HepG2 (cell line): ENCODE measurements around the gene HDLBP. TPM values are rescaled to one million over a fixed set of nuclear protein-coding genes. Genes with fewer than 3 reads are reported as not detected.

Experiments used
- CEBPZ ChIP-seq: IDR thresholded peaks from 2 replicates; pipeline ENCODE4 v1.6.1; 2012; ENCODE audit warnings: low read length, improper control_type of control experiment
- MED13 ChIP-seq: sonication (generic); formaldehyde crosslinking; IDR thresholded peaks from 2 replicates; pipeline ENCODE4 v1.5.0; 2020; ENCODE audit warnings: missing genetic modification reagents
- MED8 ChIP-seq: sonication (generic); formaldehyde crosslinking; IDR thresholded peaks from 2 replicates; pipeline ENCODE4 v1.8.1; 2023; ENCODE audit warnings: mild to moderate bottlenecking, missing genetic modification reagents; ENCODE audit not compliant: insufficient replicate concordance
- NAIF1 ChIP-seq: sonication (generic); formaldehyde crosslinking; IDR thresholded peaks from 2 replicates; pipeline ENCODE4 v1.5.0; 2020; ENCODE audit warnings: mild to moderate bottlenecking, missing genetic modification reagents, borderline replicate concordance
- PHF5A ChIP-seq: IDR thresholded peaks from one replicate; pipeline ENCODE4 v1.6.1; 2018; ENCODE audit warnings: low read depth, missing genetic modification reagents; ENCODE audit not compliant: unreplicated experiment
- STAG1 ChIP-seq: sonication (generic); formaldehyde crosslinking; IDR thresholded peaks from 2 replicates; pipeline ENCODE4 v1.4.0; 2020; ENCODE audit warnings: missing genetic modification reagents
- UBTF ChIP-seq: sonication (generic); formaldehyde crosslinking; IDR thresholded peaks from 2 replicates; pipeline ENCODE4 v1.4.0; 2020; ENCODE audit warnings: mild to moderate bottlenecking, missing genetic modification reagents
- ZFP36L2 ChIP-seq: sonication (generic); formaldehyde crosslinking; IDR thresholded peaks from 2 replicates; pipeline ENCODE4 v1.4.0; 2020; ENCODE audit warnings: missing genetic modification reagents
- ZNF816 ChIP-seq: sonication (generic); formaldehyde crosslinking; IDR thresholded peaks from 2 replicates; pipeline ENCODE4 v1.8.0; 2022; ENCODE audit warnings: missing genetic modification reagents, mild to moderate bottlenecking, borderline replicate concordance
- ZNF878 ChIP-seq: sonication (generic); formaldehyde crosslinking; IDR thresholded peaks from 2 replicates; pipeline ENCODE4 v1.8.1; 2023; ENCODE audit warnings: mild to moderate bottlenecking, missing genetic modification reagents, moderate library complexity
- polyA plus RNA-seq, 8 experiments: library from polyadenylated mRNA; depleted of rRNA in 3 of 8; stranded (reverse) in 7 of 8; unstranded in 1 of 8; fragments of >200 nt; fragmentation: Illumina TruSeq in 4 of 8; extraction: Trizol in 4 of 8; gene quantifications; 2 replicates each; pipeline versions ENCODE4 v1.2.1 to v1.2.3, GENCODE V29; 2011 to 2016; ENCODE audit warnings: low read depth in 4 of 8, missing spikeins in 1 of 8, mixed read lengths in 1 of 8; ENCODE audit not compliant: insufficient read depth in 1 of 8
- total RNA-seq, 5 experiments: library from RNA; depleted of rRNA; stranded (reverse); fragments of >200 nt; fragmentation: Illumina TruSeq; extraction: Trizol; gene quantifications; 2 replicates each; pipeline ENCODE4 v1.2.3, GENCODE V29; 2016; ENCODE audit warnings: low read depth in 1 of 5
- TF ChIP-seq, protein P1 (sequence below): sonication (generic); formaldehyde crosslinking; IDR thresholded peaks from 2 replicates; pipeline ENCODE4 v1.5.0; 2020; ENCODE audit warnings: missing genetic modification reagents
- TF ChIP-seq, protein P2 (sequence below): sonication (generic); formaldehyde crosslinking; IDR thresholded peaks from 2 replicates; pipeline ENCODE4 v1.8.0; 2022; ENCODE audit warnings: mild to moderate bottlenecking, missing genetic modification reagents, moderate library complexity
- TF ChIP-seq, protein P3 (sequence below): sonication (generic); formaldehyde crosslinking; IDR thresholded peaks from 2 replicates; pipeline ENCODE4 v1.4.0; 2020; ENCODE audit warnings: missing genetic modification reagents
- TF ChIP-seq, protein P4 (sequence below): sonication (generic); formaldehyde crosslinking; IDR thresholded peaks from 2 replicates; pipeline ENCODE4; 2020; ENCODE audit warnings: missing genetic modification reagents, mild to moderate bottlenecking, borderline replicate concordance

The HDLBP gene
- total and polyA plus RNA-seq, 2 of the 13 experiments (the other 11 are each of a cell fraction or from before 2014, with no cell fraction given), result 464 to 707 TPM

DNA sequence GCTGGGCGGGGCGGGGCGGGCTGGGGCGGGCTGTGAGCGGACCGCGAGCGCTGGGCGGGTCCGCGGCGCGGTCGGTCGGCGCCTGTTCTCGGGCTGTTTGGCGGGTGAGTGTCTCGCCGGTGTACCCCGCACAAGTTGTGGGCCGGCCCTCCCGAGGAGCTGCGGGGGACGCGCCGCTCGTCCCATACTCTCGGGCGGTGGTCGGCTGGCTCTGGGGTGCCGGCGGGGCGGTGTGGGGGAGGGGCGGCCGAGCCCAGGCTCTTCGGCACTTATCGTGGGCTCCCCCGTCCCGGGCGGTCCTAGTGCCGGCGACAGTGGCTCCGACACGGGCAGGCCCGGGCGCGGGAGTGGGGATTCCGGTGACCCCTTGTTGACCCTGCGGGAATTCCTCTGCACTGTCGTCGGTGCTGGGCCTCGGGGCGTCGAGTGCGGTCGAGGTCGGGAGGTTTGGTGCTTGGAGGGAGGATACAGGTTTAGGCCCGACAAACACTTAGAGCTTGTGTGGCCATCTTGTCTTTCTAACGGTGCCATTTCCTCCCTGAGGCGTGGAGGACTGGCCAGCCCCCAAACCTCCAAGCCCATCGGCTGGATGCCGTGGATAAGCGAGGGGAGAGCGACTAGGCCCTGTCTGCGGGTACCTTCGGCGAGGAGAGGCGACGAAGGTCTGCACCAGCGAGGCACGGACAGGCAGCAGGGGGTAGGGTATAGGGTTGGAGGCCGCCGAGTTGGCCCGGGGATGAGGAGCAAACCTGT lies 583 bp upstream of the HDLBP start, which contains the start of gene SEPTIN2 (continued):
- no peak for TF ChIP-seq ZNF878
- TF ChIP-seq, protein P1, sequence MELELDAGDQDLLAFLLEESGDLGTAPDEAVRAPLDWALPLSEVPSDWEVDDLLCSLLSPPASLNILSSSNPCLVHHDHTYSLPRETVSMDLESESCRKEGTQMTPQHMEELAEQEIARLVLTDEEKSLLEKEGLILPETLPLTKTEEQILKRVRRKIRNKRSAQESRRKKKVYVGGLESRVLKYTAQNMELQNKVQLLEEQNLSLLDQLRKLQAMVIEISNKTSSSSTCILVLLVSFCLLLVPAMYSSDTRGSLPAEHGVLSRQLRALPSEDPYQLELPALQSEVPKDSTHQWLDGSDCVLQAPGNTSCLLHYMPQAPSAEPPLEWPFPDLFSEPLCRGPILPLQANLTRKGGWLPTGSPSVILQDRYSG (CRISPR knock-in tag), result no peak
- no peak for TF ChIP-seq ZNF816
- TF ChIP-seq NAIF1 (CRISPR knock-in tag), result 0 out of 2 replicates have a peak, but pooled peaks have one; percentile 42
- TF ChIP-seq, protein P2, sequence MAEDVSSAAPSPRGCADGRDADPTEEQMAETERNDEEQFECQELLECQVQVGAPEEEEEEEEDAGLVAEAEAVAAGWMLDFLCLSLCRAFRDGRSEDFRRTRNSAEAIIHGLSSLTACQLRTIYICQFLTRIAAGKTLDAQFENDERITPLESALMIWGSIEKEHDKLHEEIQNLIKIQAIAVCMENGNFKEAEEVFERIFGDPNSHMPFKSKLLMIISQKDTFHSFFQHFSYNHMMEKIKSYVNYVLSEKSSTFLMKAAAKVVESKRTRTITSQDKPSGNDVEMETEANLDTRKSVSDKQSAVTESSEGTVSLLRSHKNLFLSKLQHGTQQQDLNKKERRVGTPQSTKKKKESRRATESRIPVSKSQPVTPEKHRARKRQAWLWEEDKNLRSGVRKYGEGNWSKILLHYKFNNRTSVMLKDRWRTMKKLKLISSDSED (CRISPR knock-in tag), result 0 out of 2 replicates have a peak, but pooled peaks have one; percentile 51
- no peak for TF ChIP-seq CEBPZ
- TF ChIP-seq STAG1 (CRISPR knock-in tag), result peak; percentile 17; the same call in 1 of the 2 replicates
- no peak; the same call in 1 of the 2 replicates for TF ChIP-seq ZFP36L2 (CRISPR knock-in tag)
- TF ChIP-seq, protein P3, sequence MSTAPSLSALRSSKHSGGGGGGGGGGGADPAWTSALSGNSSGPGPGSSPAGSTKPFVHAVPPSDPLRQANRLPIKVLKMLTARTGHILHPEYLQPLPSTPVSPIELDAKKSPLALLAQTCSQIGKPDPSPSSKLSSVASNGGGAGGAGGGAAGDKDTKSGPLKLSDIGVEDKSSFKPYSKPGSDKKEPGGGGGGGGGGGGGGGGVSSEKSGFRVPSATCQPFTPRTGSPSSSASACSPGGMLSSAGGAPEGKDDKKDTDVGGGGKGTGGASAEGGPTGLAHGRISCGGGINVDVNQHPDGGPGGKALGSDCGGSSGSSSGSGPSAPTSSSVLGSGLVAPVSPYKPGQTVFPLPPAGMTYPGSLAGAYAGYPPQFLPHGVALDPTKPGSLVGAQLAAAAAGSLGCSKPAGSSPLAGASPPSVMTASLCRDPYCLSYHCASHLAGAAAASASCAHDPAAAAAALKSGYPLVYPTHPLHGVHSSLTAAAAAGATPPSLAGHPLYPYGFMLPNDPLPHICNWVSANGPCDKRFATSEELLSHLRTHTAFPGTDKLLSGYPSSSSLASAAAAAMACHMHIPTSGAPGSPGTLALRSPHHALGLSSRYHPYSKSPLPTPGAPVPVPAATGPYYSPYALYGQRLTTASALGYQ (CRISPR knock-in tag), result peak; percentile 63; the same call in 1 of the 2 replicates
- peak; percentile 80; the same call in 1 of the 2 replicates for TF ChIP-seq UBTF (CRISPR knock-in tag)
- TF ChIP-seq, protein P4, sequence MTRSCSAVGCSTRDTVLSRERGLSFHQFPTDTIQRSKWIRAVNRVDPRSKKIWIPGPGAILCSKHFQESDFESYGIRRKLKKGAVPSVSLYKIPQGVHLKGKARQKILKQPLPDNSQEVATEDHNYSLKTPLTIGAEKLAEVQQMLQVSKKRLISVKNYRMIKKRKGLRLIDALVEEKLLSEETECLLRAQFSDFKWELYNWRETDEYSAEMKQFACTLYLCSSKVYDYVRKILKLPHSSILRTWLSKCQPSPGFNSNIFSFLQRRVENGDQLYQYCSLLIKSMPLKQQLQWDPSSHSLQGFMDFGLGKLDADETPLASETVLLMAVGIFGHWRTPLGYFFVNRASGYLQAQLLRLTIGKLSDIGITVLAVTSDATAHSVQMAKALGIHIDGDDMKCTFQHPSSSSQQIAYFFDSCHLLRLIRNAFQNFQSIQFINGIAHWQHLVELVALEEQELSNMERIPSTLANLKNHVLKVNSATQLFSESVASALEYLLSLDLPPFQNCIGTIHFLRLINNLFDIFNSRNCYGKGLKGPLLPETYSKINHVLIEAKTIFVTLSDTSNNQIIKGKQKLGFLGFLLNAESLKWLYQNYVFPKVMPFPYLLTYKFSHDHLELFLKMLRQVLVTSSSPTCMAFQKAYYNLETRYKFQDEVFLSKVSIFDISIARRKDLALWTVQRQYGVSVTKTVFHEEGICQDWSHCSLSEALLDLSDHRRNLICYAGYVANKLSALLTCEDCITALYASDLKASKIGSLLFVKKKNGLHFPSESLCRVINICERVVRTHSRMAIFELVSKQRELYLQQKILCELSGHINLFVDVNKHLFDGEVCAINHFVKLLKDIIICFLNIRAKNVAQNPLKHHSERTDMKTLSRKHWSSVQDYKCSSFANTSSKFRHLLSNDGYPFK (CRISPR knock-in tag), result peak; percentile 70; the same call in 1 of the 2 replicates
- TF ChIP-seq MED8 (CRISPR knock-in tag), result no peak
- no peak; the same call in 1 of the 2 replicates for TF ChIP-seq MED13 (CRISPR knock-in tag)
- TF ChIP-seq PHF5A (CRISPR knock-in tag), result no peak
